Sciatic nerve (tissue), 2 donors: Measurements from ENCODE around the gene ATE1. TPM values are rescaled to one million over a fixed set of nuclear protein-coding genes. Genes with fewer than 3 reads are reported as not detected.
"Not testable (repeated sequence)": the region's sequence is repeated elsewhere in the genome, so short reads cannot be mapped to it uniquely, and the experiment has no call there.

ENCODE experiments used
- ATAC-seq: fragments of 200-7000 bp; cut with Tn5 transposase; one replicate; pipeline ENCODE4 v1.9.1; 2020; ENCODE audit warnings: mild to moderate bottlenecking, moderate library complexity
- DNase-seq: peaks from one replicate; pipeline ENCODE4 v3.0.0-alpha.2; 2020; ENCODE audit warnings: low spot score
- intact Hi-C: fragments of 100-400 bp; cut with DNase I; formaldehyde crosslinking; loops from one replicate; pipeline ENCODE4 v1.14.2; 2022
- total RNA-seq: library from RNA; stranded (reverse); fragmentation: NEBNext Ultra II Directional; extraction: Animal tissue kit (Norgen Biotek cat#: 25700); gene quantifications from one replicate; pipeline ENCODE4 v1.2.1, GENCODE V29; 2021
- donor health status: DM: no; HTN: no; CAD: no.
- donor health status: DM: no; HTN: no; CAD: no.

ATE1 gene
- total RNA-seq, 1 donor from 2014 or later, result 38.5 TPM

DNA sequence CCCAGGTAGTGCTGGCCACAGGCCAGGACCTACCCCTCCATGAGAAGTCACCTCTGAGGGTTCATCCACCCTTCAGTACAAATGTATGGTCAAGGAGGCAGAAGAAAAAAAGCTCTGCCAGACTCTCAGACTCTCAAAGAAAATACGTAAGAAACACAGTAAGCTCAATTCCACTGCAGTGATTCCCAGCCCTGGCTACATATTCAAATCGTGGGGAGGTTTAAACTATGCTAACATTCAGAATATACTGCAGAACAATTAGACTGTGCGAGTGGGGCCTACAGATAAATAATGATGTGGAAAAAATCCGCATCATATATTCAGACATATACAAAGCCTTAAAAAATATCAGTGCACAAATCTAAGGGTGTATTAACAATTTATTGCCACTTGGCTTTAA is 162.6 kb downstream of the ATE1 start:
- DNase-seq, result no peak
- no peak for ATAC-seq
- intact Hi-C loops, result no loop called here

DNA sequence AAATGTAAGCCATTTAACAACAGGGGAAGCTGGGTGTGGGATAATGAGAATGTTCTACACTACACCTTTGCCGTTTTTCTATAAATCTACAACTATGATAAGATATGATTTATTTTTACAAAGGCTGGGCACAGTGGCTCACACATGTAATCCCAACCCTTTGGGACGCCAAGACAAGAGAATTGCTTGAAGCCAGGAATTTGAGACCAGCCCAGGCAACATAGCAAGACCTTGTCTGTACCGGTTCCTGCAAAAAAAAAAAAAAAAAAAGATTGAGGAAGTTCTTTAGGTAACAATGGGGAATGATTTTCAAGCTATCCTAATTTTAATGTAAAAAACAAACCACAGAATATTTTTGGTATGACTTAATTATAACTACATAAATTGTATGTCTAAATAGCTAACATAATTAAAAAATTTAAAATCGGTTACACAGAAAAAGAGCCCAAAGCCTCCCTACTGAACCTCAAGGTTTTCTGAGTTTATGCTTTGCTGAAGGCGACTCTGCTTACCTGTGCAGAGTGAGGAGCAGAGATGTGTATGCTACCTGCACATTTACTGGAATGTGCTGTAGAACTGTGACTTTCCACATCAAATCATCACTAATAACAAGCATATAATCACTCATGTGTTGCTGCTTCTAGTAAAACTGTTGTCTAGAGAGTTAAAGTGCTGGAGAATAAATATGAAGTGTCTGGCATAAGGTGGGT is 163.4 kb downstream of the ATE1 start:
- intact Hi-C loops, result no loop called here
- ATAC-seq, result no peak
- DNase-seq, result no peak

DNA sequence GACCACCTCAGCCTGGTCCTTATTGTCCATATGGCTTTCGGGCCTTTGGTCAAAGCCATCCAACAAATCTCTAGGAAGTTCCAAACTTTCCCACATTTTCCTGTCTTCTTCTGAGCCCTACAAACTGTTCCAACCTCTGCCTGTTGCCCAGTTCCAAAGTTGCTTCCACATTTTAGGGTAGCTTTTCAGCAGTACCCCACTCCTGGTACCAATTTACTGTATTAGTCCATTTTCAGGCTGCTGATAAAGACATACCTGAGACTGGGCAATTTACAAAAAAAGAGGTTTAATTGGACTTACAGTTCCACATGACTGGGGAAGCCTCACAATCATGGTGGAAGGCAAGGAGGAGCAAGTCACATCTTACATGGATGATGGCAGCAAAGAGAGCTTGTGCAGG is 170.6 kb downstream of the ATE1 start:
- intact Hi-C loops, ATAC-seq: not testable (repeated sequence)

DNA sequence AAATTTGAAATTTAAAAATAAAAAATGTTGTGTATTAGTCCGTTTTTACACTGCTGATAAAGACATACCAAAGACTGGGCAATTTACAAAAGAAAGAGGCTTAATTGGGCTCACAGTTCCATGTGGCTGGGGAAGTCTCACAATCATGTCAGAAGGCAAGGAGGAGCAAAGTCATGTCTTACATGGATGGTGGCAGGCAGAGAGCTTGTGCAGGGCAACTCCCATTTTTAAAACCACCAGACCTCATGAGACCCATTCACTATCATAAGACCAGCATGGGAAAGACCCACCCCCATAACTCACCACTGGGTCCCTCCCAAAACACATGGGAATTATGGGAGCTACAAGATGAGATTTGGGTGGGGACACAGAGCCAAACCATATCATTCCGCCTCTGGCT is 172.3 kb downstream of the ATE1 start:
- DNase-seq, intact Hi-C loops, ATAC-seq: not testable (repeated sequence)

More for the DNA sequence above, 170.6 kb downstream of the ATE1 start:
- DNase-seq, result not testable (repeated sequence)

DNA sequence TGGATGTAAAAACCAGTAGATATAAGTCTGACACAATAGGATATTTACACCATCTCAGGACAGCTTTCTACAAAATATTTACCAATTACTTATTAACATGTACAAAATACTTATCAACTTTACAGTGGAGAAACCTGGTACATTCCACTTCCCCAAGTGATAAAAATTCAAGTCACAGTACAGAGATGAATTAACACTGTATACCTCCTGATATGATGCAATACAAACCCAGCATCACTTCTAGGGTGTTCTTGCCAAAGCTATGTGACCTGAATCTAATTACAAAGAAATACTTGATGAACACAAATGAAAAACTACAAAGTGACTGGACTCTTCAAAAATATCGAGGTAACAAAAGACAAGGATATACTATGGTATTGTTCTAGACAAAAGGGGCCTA is 173.2 kb downstream of the ATE1 start:
- no peak for DNase-seq
- no peak for ATAC-seq
- intact Hi-C loops, result no loop called here

DNA sequence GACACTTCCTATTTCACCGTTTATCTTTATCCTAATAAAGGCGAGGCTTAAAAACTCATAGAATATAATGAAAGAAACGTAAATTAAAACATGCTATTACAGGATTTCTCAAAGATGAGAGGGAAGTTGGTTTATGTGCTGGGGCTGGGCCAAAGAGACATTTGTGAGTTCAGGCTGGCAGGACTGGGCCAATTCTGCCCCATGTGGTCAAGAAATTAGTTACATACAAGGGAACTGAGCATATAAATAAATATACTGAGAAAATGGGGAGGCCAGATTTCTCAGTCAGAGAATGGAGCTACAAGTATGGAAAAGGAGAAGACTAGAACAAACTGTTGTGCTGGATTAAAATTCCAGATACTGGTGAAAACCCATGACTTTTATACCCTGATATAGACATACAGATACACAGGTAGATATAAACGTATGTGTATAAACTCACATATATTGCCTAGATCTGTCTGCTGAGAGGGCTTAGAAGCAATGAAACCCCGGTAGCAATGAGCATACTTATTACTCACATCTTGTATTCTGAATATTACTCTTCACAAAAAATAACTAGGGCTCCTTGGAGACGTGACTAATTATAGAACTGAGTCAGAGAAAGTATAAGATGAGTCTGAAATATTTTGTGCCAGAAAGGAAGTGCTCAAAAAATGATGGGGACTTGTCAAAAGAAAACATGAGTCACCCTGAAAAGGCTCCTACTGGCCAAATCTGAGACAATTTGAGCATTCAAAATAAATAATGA is 173.9 kb downstream of the ATE1 start:
- no peak for DNase-seq
- intact Hi-C loops, result no loop called here
- no peak for ATAC-seq

DNA sequence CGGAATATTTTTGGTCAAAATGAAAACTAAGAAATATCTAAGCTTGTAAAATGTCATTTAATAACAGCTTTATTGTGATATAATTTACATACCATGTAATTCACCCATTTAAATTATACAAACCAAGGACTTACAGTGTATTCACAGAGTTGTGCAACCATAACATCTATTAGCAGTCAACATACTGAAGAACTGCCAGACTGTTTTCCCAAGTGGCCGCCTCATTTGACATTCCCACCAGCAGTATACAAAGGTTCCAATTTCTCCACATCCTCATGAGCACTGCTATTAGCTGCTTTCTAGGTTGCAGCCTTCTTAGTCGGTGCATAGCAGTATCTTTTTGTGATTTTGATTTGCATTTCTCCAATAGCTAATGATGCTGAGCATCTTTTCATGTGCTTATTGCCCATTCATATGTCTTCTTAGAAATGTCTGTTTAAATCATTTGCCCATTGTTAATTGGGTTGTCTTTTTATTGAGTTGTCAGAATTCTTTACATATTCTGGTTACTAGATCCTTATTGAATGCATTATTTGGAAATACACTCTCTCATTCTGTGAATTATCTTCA is 176.6 kb downstream of the ATE1 start:
- DNase-seq (no peak), ATAC-seq (no peak)
- intact Hi-C loops, result no loop called here

DNA sequence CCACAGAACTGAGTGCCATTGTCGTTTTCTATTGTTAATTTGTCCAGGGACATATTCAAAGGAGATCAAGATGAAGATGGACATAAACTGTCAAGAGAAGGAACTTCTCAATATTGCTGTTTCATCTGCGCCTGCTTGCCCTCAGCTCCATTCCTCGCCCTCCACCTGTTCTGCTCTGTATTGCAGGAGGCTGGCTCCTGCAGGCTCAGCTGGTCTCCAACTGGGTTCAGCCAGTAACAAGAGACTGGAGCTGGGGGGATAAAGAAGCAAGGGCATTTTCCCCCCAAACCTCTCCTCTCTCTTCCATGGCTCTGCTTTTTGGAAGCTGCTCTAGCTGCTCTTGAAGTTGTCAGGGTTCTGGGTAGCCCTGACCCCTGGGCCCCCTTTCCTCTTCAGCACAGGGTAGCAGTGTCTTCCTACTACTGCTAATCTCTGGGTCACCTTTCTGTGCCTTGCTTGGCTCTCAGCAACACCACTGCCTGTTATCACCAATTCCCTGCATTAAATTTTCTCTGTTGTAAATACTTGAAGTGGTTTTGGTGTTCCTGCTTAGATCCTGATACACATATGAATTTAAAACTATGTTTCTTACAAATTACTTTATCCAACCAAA is 180.6 kb downstream of the ATE1 start:
- ATAC-seq (no peak), DNase-seq (no peak)
- intact Hi-C loops, result no loop called here

DNA sequence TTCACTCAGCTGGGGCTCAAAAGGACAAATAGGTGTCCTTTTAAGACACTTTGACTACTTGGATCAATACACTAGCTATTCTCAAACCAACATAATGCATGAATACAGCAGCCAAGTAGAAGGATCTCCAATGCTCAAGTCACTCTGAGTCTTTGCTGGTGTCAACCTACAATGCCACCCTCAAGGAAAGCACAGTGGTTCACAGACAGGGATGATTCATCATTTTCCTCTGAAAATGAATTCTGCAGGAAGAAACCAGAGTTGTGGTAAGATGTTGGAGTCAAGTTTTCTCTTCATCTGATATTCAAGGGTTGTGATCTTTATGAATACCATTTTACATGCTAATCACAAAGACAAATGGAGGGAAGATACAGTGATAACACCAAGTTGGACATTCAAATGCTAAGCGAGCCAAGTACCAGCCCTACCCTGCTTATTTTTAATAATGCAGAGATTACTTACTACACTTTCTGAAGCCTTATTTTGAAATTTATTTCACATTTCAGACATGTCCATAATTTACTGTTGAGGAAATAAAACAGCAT is 186.5 kb downstream of the ATE1 start:
- ATAC-seq (no peak), DNase-seq (no peak)
- intact Hi-C loops, result no loop called here

DNA sequence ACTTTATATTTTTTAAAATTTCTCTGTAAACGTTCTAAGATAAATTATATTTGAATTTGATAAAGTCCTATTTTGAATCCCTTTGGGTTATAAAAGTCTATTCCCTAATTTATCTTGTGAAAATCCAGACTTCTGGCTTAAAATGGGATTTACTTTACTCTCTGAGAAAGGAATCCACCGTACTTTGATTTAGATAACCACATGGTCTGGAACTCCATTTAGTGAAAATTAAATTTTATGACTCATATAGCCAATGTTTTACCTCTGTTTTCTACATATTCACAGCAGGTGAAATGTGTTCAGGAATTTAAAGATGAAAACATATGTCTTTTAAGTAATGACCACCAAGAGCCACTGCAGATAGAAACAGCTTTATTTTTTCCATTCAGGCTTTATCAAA is 187.8 kb downstream of the ATE1 start:
- ATAC-seq (no peak), DNase-seq (no peak)
- intact Hi-C loops, result no loop called here

DNA sequence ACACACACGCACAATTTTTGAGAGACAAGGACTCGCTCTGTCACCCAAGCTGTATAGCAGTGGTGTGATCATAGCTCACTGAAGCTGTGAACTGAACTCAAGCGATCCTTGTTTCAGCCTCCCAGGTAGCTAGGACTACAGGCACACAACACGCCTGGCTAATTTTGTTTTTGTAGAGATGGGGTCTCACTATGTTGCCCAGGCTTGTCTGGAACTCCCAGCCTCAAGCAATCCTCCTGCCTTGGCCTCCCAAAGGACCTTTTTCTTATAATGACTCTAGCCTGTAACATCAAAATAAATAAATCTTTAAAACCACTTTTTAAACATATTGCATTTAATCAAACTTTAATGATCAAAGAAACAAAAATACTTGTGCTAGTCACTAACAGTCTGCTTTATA is 188.7 kb downstream of the ATE1 start:
- intact Hi-C loops, result no loop called here
- DNase-seq, result no peak
- ATAC-seq, result no peak

DNA sequence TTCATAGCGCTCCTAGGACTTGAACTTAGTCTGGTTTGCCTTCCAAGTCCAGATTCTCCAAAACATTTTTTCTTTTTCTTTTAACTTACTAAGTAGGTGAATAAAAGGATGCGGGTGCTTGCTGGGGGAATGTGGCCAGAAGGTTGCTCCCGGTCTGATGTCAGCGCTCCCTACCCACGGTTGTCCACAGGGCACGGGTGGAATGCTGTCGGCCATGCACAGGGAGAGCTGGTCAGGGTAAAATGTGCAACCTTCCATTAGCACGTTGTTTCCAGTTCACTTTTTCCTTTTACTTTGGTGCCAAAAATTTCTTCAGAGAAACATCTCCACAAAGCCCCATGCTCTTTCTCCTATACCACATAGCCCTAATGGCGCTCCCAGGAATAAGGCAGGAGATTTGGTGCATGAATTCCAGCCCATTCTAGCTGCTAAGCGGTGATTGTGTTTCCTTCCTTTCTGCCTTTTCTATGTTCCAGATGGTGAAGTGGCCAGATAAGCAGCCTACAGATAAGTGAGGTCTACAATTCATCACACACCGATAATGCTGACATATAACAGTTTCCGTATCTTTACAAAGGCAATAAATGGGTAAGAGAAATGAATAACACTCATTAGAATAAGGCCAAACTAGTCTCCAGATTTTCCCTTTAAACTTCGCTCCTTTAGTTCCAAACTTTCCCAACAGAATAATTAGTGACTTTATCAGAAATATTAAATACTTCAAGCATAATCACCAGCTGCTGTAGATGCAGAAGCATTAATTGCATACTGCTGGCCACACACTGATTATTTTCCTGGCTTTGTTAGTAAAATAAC is 191.3 kb downstream of the ATE1 start:
- DNase-seq, result no peak
- intact Hi-C loops, result no loop called here
- ATAC-seq, result no peak

DNA sequence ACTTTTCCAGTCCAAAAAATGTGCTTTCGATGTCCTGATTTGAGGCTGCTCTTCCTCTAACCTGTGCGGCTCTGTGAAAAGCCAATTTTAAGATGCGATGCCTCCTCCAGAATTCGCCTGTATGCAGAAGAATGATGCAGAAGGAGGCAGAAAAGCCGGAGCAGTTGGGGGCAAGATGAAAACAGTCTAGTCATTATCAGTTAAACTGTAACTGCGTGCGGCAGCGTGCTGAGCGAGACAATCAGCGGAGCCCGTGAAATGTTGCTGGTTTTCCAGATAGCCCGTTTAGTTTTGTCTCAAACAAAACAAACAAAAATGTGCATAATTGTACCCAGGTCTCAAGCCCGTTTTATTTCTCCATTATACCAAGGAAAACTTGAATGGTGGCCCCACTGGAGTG is 192.6 kb downstream of the ATE1 start:
- DNase-seq, result no peak
- intact Hi-C loops, result no loop called here
- no peak for ATAC-seq

DNA sequence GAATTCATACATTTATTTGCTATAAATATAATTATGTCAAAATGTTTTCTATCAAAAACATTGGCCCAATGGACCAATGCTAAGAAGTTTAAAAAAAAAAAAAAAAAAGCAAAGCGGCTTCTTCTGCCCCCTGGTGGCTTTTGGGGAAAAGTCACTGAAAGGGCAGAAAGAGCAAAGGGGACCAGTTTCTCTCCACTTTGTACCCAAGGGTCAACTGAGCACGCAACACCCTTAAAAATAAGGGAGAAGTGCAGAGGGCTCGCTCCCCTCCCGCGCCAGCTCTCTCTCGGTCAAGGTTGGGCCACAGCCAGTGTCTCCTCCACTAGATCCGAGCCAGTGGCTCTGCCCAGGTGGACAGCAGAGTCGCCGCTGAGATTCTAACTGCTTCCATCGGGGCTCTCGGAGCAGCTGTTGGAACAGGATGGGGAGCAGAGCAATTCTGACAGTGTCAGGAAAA is 193.2 kb downstream of the ATE1 start:
- DNase-seq (no peak), ATAC-seq (peak; percentile 32)
- intact Hi-C loops, result no loop called here

DNA sequence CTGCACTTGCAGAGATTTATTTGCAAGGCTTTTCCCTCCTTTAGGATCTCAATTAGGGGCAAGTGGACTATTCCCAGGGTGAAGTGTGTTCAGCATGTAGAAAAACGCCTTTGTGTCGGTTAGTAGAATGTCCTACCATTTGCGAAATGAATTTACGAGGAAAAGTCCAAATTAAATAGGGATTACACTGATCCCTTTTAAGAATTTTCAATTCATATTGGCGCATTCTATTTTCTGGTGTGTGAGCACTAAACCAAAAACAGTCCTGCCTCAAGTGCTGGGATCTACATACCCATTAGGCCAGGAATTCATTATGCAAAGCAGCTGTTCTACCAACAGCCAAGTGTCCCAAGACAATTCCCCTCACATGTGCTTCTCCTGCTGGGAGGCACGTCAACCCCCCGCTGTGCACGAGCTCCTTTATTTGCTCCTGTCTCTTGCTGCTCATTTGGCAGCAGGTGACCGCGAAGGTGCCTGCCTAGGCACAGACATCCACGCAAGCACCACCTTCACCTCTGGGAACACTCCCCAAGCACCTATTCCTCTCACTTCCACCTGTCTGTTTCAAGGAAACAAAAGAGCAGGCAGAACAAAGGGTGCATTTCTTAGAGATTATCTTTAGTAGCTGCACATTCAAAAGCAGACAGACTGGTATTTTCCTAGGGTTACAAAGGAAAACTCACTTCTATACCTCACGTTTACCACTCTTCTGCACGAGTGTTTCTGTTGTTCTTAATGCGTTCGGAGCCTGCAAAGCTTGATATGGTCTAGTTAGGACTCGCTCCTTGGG is 195.0 kb downstream of the ATE1 start:
- intact Hi-C loops, result no loop called here
- no peak for ATAC-seq
- no peak for DNase-seq

DNA sequence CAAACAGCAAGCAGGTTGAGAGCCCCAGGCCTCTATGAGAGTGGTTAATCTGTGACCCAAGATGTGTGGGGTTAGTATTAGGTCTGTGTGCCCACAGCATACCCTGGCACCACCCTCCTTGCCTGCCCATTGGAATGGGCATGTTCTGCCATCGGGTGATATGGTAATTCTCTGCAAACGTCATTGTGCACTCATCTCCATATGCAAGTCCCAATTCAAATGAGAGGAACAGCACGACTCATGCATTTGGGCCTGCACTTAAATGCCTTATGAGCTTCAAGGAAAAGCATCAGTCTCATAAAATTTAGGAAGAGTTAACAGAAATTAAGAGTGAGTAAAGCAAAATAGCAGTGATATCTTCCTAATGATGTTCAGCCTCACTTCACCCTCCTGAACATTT is 195.7 kb downstream of the ATE1 start:
- no peak for DNase-seq
- intact Hi-C loops, result no loop called here
- ATAC-seq, result no peak

DNA sequence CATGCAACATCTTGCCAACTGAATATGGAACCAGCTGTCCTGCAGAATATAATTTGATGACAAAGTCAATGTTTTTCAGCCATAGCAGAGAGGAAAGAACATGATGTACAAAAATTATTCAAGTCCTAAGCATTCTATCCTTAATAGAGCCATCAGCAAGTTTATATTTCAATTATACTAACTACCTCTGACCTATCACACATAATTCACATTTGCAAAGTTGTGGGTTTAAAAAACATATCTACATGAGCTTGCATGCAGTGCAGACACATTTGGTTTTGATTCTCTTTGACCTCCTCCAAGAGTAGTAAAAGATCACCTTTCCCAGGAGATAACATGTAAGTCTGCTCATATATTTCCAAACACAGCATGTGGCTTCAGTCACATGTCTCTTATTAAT is 203.5 kb downstream of the ATE1 start:
- DNase-seq (no peak), ATAC-seq (no peak)
- intact Hi-C loops, result no loop called here

DNA sequence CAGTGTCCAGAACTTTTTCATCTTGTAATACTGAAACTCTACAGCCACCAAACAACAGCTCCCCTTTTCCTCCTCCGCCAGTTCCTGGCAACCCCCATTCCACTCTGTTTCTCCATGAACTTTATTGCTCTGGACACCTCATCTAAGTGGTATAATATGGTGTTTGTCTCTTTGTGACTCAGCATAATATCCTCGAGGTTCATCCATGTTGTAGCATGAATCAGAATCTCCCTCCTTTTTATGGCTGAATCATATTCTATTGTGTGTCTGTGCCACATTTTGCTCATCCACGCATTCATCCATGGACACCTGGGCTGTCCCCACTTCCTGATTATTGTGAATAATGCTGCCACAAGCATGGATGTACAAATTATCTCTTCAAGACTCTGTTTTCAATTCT is 205.2 kb downstream of the ATE1 start:
- no peak for DNase-seq
- ATAC-seq, result no peak
- intact Hi-C loops, result no loop called here
